Activated naive CD8-positive, alpha-beta T cell (primary cell): Measurements from ENCODE around the gene NBAS.
"Not testable (repeated sequence)": the region's sequence is repeated elsewhere in the genome, so short reads cannot be mapped to it uniquely, and the experiment has no call there.

Source experiments
- H3K27ac Mint-ChIP-seq: one replicate; pipeline ENCODE4 v1.8.0; 2021; ENCODE audit warnings: mixed read lengths
- H3K27me3 Mint-ChIP-seq: one replicate; pipeline ENCODE4 v1.8.0; 2021; ENCODE audit warnings: mixed read lengths
- H3K36me3 Mint-ChIP-seq: one replicate; pipeline ENCODE4 v1.8.0; 2021; ENCODE audit warnings: mixed read lengths
- H3K4me1 Mint-ChIP-seq: one replicate; pipeline ENCODE4 v1.8.0; 2021; ENCODE audit warnings: low read depth, mixed read lengths
- H3K4me3 Mint-ChIP-seq: one replicate; pipeline ENCODE4 v1.8.0; 2021; ENCODE audit warnings: mild to moderate bottlenecking, mixed read lengths
- H3K9me3 Mint-ChIP-seq: one replicate; pipeline ENCODE4 v1.8.0; 2021; ENCODE audit warnings: low read depth, mixed read lengths

Gene NBAS

GRCh38 chr2:15250946-15251345 is 310.2 kb downstream of the NBAS start:
- Mint-ChIP-seq H3K9me3 (peaks cover 12% of the 10 kb centered on the region), H3K36me3 (peaks cover 38% of the 10 kb centered on the region)
- not testable (repeated sequence) for H3K4me3 Mint-ChIP-seq, H3K4me1 Mint-ChIP-seq, H3K27ac Mint-ChIP-seq, H3K27me3 Mint-ChIP-seq

GRCh38 chr2:15246870-15247269 is 314.3 kb downstream of the NBAS start:
- Mint-ChIP-seq H3K27me3 (no peaks in the 10 kb centered on the region), H3K4me1 (peaks cover 7% of the 10 kb centered on the region), H3K9me3 (peaks cover 3% of the 10 kb centered on the region), H3K36me3 (peaks cover 26% of the 10 kb centered on the region), H3K4me3 (no peak overlapping the region), H3K27ac (no peak overlapping the region)

- Mint-ChIP-seq H3K9me3 (no peaks in the 10 kb centered on the region), H3K4me3 (no peak overlapping the region), H3K27ac (no peak overlapping the region), H3K36me3 (peaks cover 11% of the 10 kb centered on the region), H3K27me3 (no peaks in the 10 kb centered on the region), H3K4me1 (peaks cover 7% of the 10 kb centered on the region)
These were observed 317.4 kb downstream of the NBAS start for GRCh38 chr2:15243762-15244161.

GRCh38 chr2:15242936-15243461 is 318.1 kb downstream of the NBAS start:
- H3K4me3 Mint-ChIP-seq, result no peak overlapping the region
- peaks cover 7% of the 10 kb centered on the region for H3K4me1 Mint-ChIP-seq
- H3K9me3 Mint-ChIP-seq, result no peaks in the 10 kb centered on the region
- no peak overlapping the region for H3K27ac Mint-ChIP-seq
- no peaks in the 10 kb centered on the region for H3K27me3 Mint-ChIP-seq
- H3K36me3 Mint-ChIP-seq, result peaks cover 13% of the 10 kb centered on the region

- H3K27me3 Mint-ChIP-seq, result no peaks in the 10 kb centered on the region
- no peak overlapping the region for H3K27ac Mint-ChIP-seq
- no peaks in the 10 kb centered on the region for H3K9me3 Mint-ChIP-seq
- peaks cover 15% of the 10 kb centered on the region for H3K36me3 Mint-ChIP-seq
- H3K4me1 Mint-ChIP-seq, result peaks cover 7% of the 10 kb centered on the region
- H3K4me3 Mint-ChIP-seq, result no peak overlapping the region
These were observed 319.2 kb downstream of the NBAS start for GRCh38 chr2:15241929-15242328.

GRCh38 chr2:15241201-15241600 is 319.9 kb downstream of the NBAS start:
- no peak overlapping the region for H3K27ac Mint-ChIP-seq
- H3K9me3 Mint-ChIP-seq, result no peaks in the 10 kb centered on the region
- no peaks in the 10 kb centered on the region for H3K27me3 Mint-ChIP-seq
- H3K4me1 Mint-ChIP-seq, result peaks cover 7% of the 10 kb centered on the region
- no peak overlapping the region for H3K4me3 Mint-ChIP-seq
- peaks cover 16% of the 10 kb centered on the region for H3K36me3 Mint-ChIP-seq

GRCh38 chr2:15238028-15238427 is 323.1 kb downstream of the NBAS start:
- no peaks in the 10 kb centered on the region for H3K4me1 Mint-ChIP-seq
- no peak overlapping the region for H3K27ac Mint-ChIP-seq

GRCh38 chr2:15230599-15231192 is 330.4 kb downstream of the NBAS start:
- Mint-ChIP-seq H3K36me3 (peaks cover 55% of the 10 kb centered on the region), H3K4me3 (no peak overlapping the region), H3K27me3 (no peaks in the 10 kb centered on the region), H3K27ac (no peak overlapping the region), H3K9me3 (no peaks in the 10 kb centered on the region), H3K4me1 (no peaks in the 10 kb centered on the region)

More at GRCh38 chr2:15238028-15238427, 323.1 kb downstream of the NBAS start:
- Mint-ChIP-seq H3K27me3 (no peaks in the 10 kb centered on the region), H3K9me3 (no peaks in the 10 kb centered on the region), H3K4me3 (no peak overlapping the region), H3K36me3 (peaks cover 23% of the 10 kb centered on the region)

- no peak overlapping the region for H3K27ac Mint-ChIP-seq
- no peak overlapping the region for H3K4me3 Mint-ChIP-seq
- no peaks in the 10 kb centered on the region for H3K27me3 Mint-ChIP-seq
- peaks cover 50% of the 10 kb centered on the region for H3K36me3 Mint-ChIP-seq
- H3K9me3 Mint-ChIP-seq, result no peaks in the 10 kb centered on the region
- no peaks in the 10 kb centered on the region for H3K4me1 Mint-ChIP-seq
These were observed 334.5 kb downstream of the NBAS start for GRCh38 chr2:15226661-15227060.

- Mint-ChIP-seq H3K4me1 (no peaks in the 10 kb centered on the region), H3K9me3 (no peaks in the 10 kb centered on the region), H3K27me3 (no peaks in the 10 kb centered on the region), H3K27ac (no peak overlapping the region), H3K36me3 (peaks cover 53% of the 10 kb centered on the region), H3K4me3 (no peak overlapping the region)
These were observed 336.0 kb downstream of the NBAS start for GRCh38 chr2:15225131-15225530.

- Mint-ChIP-seq H3K4me3 (no peak overlapping the region), H3K27me3 (no peaks in the 10 kb centered on the region), H3K27ac (no peak overlapping the region), H3K4me1 (no peaks in the 10 kb centered on the region), H3K9me3 (no peaks in the 10 kb centered on the region), H3K36me3 (peaks cover 48% of the 10 kb centered on the region)
These were observed 336.5 kb downstream of the NBAS start for GRCh38 chr2:15224641-15225040.

GRCh38 chr2:15223887-15224286 is 337.2 kb downstream of the NBAS start:
- Mint-ChIP-seq H3K36me3 (peaks cover 48% of the 10 kb centered on the region), H3K9me3 (no peaks in the 10 kb centered on the region), H3K4me1 (no peaks in the 10 kb centered on the region), H3K4me3 (no peak overlapping the region), H3K27me3 (no peaks in the 10 kb centered on the region), H3K27ac (no peak overlapping the region)

GRCh38 chr2:15222856-15223255 is 338.3 kb downstream of the NBAS start:
- no peaks in the 10 kb centered on the region for H3K4me1 Mint-ChIP-seq
- no peaks in the 10 kb centered on the region for H3K27me3 Mint-ChIP-seq
- peaks cover 41% of the 10 kb centered on the region for H3K36me3 Mint-ChIP-seq
- no peaks in the 10 kb centered on the region for H3K9me3 Mint-ChIP-seq
- no peak overlapping the region for H3K4me3 Mint-ChIP-seq
- no peak overlapping the region for H3K27ac Mint-ChIP-seq

- H3K9me3 Mint-ChIP-seq, result no peaks in the 10 kb centered on the region
- H3K4me1 Mint-ChIP-seq, result no peaks in the 10 kb centered on the region
- no peak overlapping the region for H3K4me3 Mint-ChIP-seq
- H3K27me3 Mint-ChIP-seq, result no peaks in the 10 kb centered on the region
- H3K36me3 Mint-ChIP-seq, result peaks cover 39% of the 10 kb centered on the region
- no peak overlapping the region for H3K27ac Mint-ChIP-seq
These were observed 340.5 kb downstream of the NBAS start for GRCh38 chr2:15220603-15221002.

- H3K27ac Mint-ChIP-seq, result no peak overlapping the region
- no peaks in the 10 kb centered on the region for H3K27me3 Mint-ChIP-seq
- H3K36me3 Mint-ChIP-seq, result peaks cover 39% of the 10 kb centered on the region
- H3K4me1 Mint-ChIP-seq, result no peaks in the 10 kb centered on the region
- no peak overlapping the region for H3K4me3 Mint-ChIP-seq
- no peaks in the 10 kb centered on the region for H3K9me3 Mint-ChIP-seq
These were observed 342.6 kb downstream of the NBAS start for GRCh38 chr2:15218423-15219086.

GRCh38 chr2:15212249-15212648 is 348.9 kb downstream of the NBAS start:
- Mint-ChIP-seq H3K36me3 (peaks cover 79% of the 10 kb centered on the region), H3K27me3 (no peaks in the 10 kb centered on the region), H3K27ac (no peak overlapping the region), H3K9me3 (peaks cover 17% of the 10 kb centered on the region), H3K4me1 (peaks cover 5% of the 10 kb centered on the region), H3K4me3 (no peak overlapping the region)
